HepG2 (cell line): ENCODE measurements around the gene ACSL5. TPM values are rescaled to one million over a fixed set of nuclear protein-coding genes. Genes with fewer than 3 reads are reported as not detected.

ENCODE experiments used
- AGO2 ChIP-seq: fragments of 200-400 bp; formaldehyde crosslinking; optimal IDR thresholded peaks from 2 replicates; pipeline ENCODE3; 2017; ENCODE audit warnings: mild to moderate bottlenecking, low read depth, low read length, moderate library complexity
- ARID5B ChIP-seq: IDR thresholded peaks from 2 replicates; pipeline ENCODE4 v1.4.0; 2020; ENCODE audit warnings: mild to moderate bottlenecking, missing genetic modification reagents
- HDAC1 ChIP-seq: sonication (generic); formaldehyde crosslinking; IDR thresholded peaks from 2 replicates; pipeline ENCODE4 v1.5.1; 2020; ENCODE audit warnings: mild to moderate bottlenecking, missing genetic modification reagents
- JDP2 ChIP-seq: sonication (generic); formaldehyde crosslinking; IDR thresholded peaks from 2 replicates; pipeline ENCODE4 v1.8.1; 2022; ENCODE audit warnings: missing genetic modification reagents, borderline replicate concordance
- ONECUT2 ChIP-seq: sonication (generic); formaldehyde crosslinking; IDR thresholded peaks from 2 replicates; pipeline ENCODE4 v1.4.0; 2020; ENCODE audit warnings: missing genetic modification reagents
- ZNF121 ChIP-seq: sonication (generic); formaldehyde crosslinking; IDR thresholded peaks from 2 replicates; pipeline ENCODE4 v1.5.0; 2020; ENCODE audit warnings: mild to moderate bottlenecking, missing genetic modification reagents
- ZNF225 ChIP-seq: sonication (generic); formaldehyde crosslinking; IDR thresholded peaks from 2 replicates; pipeline ENCODE4 v1.4.0; 2020; ENCODE audit warnings: mild to moderate bottlenecking, missing genetic modification reagents
- ZNF280D ChIP-seq: sonication (generic); formaldehyde crosslinking; IDR thresholded peaks from 2 replicates; pipeline ENCODE4 v1.5.1; 2020; ENCODE audit warnings: mild to moderate bottlenecking, missing genetic modification reagents
- ZNF331 ChIP-seq: sonication (generic); formaldehyde crosslinking; IDR thresholded peaks from 2 replicates; pipeline ENCODE4 v1.4.0; 2020; ENCODE audit warnings: missing genetic modification reagents
- ZNF383 ChIP-seq: sonication (generic); formaldehyde crosslinking; IDR thresholded peaks from 2 replicates; pipeline ENCODE4 v1.4.0; 2020; ENCODE audit warnings: missing genetic modification reagents, mild to moderate bottlenecking, borderline replicate concordance
- ZNF484 ChIP-seq: sonication (generic); formaldehyde crosslinking; IDR thresholded peaks from 2 replicates; pipeline ENCODE4 v1.5.1; 2020; ENCODE audit warnings: mild to moderate bottlenecking, low read depth, missing genetic modification reagents, borderline replicate concordance
- ZNF558 ChIP-seq: sonication (generic); formaldehyde crosslinking; IDR thresholded peaks from 2 replicates; pipeline ENCODE4 v1.9.0; 2022; ENCODE audit warnings: mild to moderate bottlenecking, missing genetic modification reagents, borderline replicate concordance
- polyA plus RNA-seq, 8 experiments: library from polyadenylated mRNA; depleted of rRNA in 3 of 8; stranded (reverse) in 7 of 8; unstranded in 1 of 8; fragments of >200 nt; fragmentation: Illumina TruSeq in 4 of 8; extraction: Trizol in 4 of 8; gene quantifications; 2 replicates each; pipeline versions ENCODE4 v1.2.1 to v1.2.3, GENCODE V29; 2011 to 2016; ENCODE audit warnings: low read depth in 4 of 8, missing spikeins in 1 of 8, mixed read lengths in 1 of 8; ENCODE audit not compliant: insufficient read depth in 1 of 8
- total RNA-seq, 5 experiments: library from RNA; depleted of rRNA; stranded (reverse); fragments of >200 nt; fragmentation: Illumina TruSeq; extraction: Trizol; gene quantifications; 2 replicates each; pipeline ENCODE4 v1.2.3, GENCODE V29; 2016; ENCODE audit warnings: low read depth in 1 of 5
- TF ChIP-seq, protein P1 (sequence below): sonication (generic); formaldehyde crosslinking; IDR thresholded peaks from 2 replicates; pipeline ENCODE4 v1.4.0; 2020; ENCODE audit warnings: missing genetic modification reagents, borderline replicate concordance
- TF ChIP-seq, protein P2 (sequence below): sonication (generic); formaldehyde crosslinking; conservative IDR thresholded peaks from 2 replicates; pipeline ENCODE4 v1.4.0; 2020; ENCODE audit warnings: missing genetic modification reagents

Gene ACSL5
- total and polyA plus RNA-seq, 2 of the 13 experiments (the other 11 are each of a cell fraction or from before 2014, with no cell fraction given), result 56.4 to 82.5 TPM

DNA sequence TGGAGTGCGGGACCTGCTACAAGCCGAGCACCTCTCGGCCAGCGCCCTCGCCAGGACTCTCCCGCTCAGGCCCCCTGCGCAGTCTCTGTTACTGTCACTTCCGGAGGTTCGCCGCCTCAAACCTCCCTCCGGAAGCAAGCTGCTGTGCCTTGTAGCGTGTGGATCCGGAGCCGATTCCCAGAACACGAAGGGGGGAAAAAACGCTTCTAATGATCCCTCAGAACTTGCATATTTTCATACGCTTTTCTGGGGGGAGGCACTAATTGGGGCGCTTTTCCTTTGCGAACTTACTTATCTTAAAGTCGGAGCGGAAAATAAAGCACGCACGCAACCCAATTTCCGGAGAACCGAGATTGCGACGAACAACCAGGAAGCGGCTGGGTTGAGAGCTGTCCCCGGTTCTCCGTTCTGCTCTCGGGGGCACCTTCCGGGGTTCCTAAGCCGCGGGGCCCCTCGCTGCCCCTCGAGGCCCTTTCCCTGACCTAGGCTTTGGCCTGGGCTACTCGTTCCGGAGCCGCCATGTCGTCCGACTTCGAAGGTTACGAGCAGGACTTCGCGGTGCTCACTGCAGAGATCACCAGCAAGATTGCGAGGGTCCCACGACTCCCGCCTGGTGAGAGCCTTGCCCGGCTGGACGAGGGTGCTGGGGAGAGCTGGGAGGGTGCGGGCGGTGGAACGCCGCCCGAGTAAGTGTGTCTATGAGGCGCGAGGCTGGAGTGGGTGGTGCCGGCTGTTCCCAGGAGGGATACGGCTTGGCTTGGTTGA is 73.1 kb downstream of the ACSL5 start, which contains the start of the genes VTI1A and ZDHHC6 (continued):
- TF ChIP-seq ARID5B (CRISPR knock-in tag), result no peak; the same call in 1 of the 2 replicates
- no peak for TF ChIP-seq JDP2 (CRISPR knock-in tag)
- TF ChIP-seq ONECUT2 (CRISPR knock-in tag), result no peak
- TF ChIP-seq, protein P1, sequence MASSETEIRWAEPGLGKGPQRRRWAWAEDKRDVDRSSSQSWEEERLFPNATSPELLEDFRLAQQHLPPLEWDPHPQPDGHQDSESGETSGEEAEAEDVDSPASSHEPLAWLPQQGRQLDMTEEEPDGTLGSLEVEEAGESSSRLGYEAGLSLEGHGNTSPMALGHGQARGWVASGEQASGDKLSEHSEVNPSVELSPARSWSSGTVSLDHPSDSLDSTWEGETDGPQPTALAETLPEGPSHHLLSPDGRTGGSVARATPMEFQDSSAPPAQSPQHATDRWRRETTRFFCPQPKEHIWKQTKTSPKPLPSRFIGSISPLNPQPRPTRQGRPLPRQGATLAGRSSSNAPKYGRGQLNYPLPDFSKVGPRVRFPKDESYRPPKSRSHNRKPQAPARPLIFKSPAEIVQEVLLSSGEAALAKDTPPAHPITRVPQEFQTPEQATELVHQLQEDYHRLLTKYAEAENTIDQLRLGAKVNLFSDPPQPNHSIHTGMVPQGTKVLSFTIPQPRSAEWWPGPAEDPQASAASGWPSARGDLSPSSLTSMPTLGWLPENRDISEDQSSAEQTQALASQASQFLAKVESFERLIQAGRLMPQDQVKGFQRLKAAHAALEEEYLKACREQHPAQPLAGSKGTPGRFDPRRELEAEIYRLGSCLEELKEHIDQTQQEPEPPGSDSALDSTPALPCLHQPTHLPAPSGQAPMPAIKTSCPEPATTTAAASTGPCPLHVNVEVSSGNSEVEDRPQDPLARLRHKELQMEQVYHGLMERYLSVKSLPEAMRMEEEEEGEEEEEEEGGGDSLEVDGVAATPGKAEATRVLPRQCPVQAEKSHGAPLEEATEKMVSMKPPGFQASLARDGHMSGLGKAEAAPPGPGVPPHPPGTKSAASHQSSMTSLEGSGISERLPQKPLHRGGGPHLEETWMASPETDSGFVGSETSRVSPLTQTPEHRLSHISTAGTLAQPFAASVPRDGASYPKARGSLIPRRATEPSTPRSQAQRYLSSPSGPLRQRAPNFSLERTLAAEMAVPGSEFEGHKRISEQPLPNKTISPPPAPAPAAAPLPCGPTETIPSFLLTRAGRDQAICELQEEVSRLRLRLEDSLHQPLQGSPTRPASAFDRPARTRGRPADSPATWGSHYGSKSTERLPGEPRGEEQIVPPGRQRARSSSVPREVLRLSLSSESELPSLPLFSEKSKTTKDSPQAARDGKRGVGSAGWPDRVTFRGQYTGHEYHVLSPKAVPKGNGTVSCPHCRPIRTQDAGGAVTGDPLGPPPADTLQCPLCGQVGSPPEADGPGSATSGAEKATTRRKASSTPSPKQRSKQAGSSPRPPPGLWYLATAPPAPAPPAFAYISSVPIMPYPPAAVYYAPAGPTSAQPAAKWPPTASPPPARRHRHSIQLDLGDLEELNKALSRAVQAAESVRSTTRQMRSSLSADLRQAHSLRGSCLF (CRISPR knock-in tag), result no peak
- TF ChIP-seq ZNF280D (CRISPR knock-in tag), result peak; percentile 18; the same call in 1 of the 2 replicates
- TF ChIP-seq, protein P2, sequence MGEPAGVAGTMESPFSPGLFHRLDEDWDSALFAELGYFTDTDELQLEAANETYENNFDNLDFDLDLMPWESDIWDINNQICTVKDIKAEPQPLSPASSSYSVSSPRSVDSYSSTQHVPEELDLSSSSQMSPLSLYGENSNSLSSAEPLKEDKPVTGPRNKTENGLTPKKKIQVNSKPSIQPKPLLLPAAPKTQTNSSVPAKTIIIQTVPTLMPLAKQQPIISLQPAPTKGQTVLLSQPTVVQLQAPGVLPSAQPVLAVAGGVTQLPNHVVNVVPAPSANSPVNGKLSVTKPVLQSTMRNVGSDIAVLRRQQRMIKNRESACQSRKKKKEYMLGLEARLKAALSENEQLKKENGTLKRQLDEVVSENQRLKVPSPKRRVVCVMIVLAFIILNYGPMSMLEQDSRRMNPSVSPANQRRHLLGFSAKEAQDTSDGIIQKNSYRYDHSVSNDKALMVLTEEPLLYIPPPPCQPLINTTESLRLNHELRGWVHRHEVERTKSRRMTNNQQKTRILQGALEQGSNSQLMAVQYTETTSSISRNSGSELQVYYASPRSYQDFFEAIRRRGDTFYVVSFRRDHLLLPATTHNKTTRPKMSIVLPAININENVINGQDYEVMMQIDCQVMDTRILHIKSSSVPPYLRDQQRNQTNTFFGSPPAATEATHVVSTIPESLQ (CRISPR knock-in tag), result no peak
- TF ChIP-seq ZNF383 (CRISPR knock-in tag), result peak; percentile 92; the same call in 1 of the 2 replicates
- no peak for TF ChIP-seq ZNF331 (CRISPR knock-in tag)
- no peak for TF ChIP-seq ZNF121 (CRISPR knock-in tag)
- peak; percentile 38 for TF ChIP-seq AGO2
- 0 out of 2 replicates have a peak, but pooled peaks have one; percentile 20 for TF ChIP-seq ZNF558 (CRISPR knock-in tag)
- TF ChIP-seq ZNF484, result no peak
- peak; percentile 12; the same call in 1 of the 2 replicates for TF ChIP-seq ZNF225 (CRISPR knock-in tag)
- TF ChIP-seq HDAC1 (CRISPR knock-in tag), result peak; percentile 96
